Esophagus muscularis mucosa (tissue), 4 donors: ENCODE results near the gene FOXC2. TPM values are rescaled to one million over a fixed set of nuclear protein-coding genes. Genes with fewer than 3 reads are reported as not detected.

Source experiments
- DNase-seq: peaks from one replicate; pipeline ENCODE4 v3.0.0-alpha.2; 2017; ENCODE audit errors: extremely low spot score
- H3K27ac ChIP-seq, 4 donors: fragments of 200-600 bp; sonication (generic); replicated peaks in 1 of 4; 1 replicate in 3 of 4; 2 replicates in 1 of 4; pipeline ENCODE4 v1.5.1; 2016 to 2019; ENCODE audit warnings: mild to moderate bottlenecking in 1 of 4
- H3K27me3 ChIP-seq, 4 donors: fragments of 200-600 bp; sonication (generic); one replicate each; pipeline versions ENCODE4 v1.5.1 to v1.6.0; 2016 to 2019
- H3K36me3 ChIP-seq, 4 donors: fragments of 200-600 bp; sonication (generic); one replicate each; pipeline ENCODE4 v1.5.1; 2016 to 2019
- H3K4me1 ChIP-seq, 4 donors: fragments of 200-600 bp; sonication (generic); one replicate each; pipeline ENCODE4 v1.5.1; 2016 to 2019
- H3K4me3 ChIP-seq, 4 donors: fragments of 200-600 bp; sonication (generic); 1 replicate in 2 of 4; 2 replicates in 2 of 4; pipeline ENCODE4 v1.5.1; 2016 to 2019; ENCODE audit warnings: mild to moderate bottlenecking in 4 of 4, moderate library complexity in 1 of 4
- H3K9me3 ChIP-seq, 4 donors: fragments of 200-600 bp; sonication (generic); 1 replicate in 3 of 4; 2 replicates in 1 of 4; pipeline ENCODE4 v1.5.1; 2016 to 2019
- CTCF ChIP-seq, 3 experiments: fragments of 200-600 bp in 2 of 3; fragments of 450-650 bp in 1 of 3; sonication (generic) in 2 of 3; IDR thresholded peaks; one replicate each; pipeline ENCODE4 v1.5.1; 2017 to 2019; ENCODE audit warnings: antibody characterized with exemption in 3 of 3, mild to moderate bottlenecking in 2 of 3, moderate library complexity in 1 of 3
- EP300 ChIP-seq: sonication (generic); formaldehyde crosslinking; IDR thresholded peaks from one replicate; pipeline ENCODE4 v1.6.1; 2017; ENCODE audit warnings: antibody characterized with exemption
- POLR2A ChIP-seq: fragments of 450-650 bp; IDR thresholded peaks from one replicate; pipeline ENCODE4 v1.6.1; 2017; ENCODE audit warnings: antibody characterized with exemption, moderate library complexity, mild to moderate bottlenecking, low read depth
- POLR2AphosphoS5 ChIP-seq, 2 donors: sonication (generic); formaldehyde crosslinking; IDR thresholded peaks; one replicate each; pipeline ENCODE4 v1.6.1; 2017; ENCODE audit warnings: antibody characterized with exemption in 2 of 2
- WGBS: methylation state at CpG from one replicate; pipeline ENCODE4 v1.1.5; 2018; 5-methylcytosine and 5-hydroxymethylcytosine counted together
- intact Hi-C: fragments of 100-400 bp; cut with DNase I; formaldehyde crosslinking; loops from one replicate; pipeline ENCODE4 v1.15.1; 2023
- total RNA-seq, 4 donors: library from RNA; depleted of rRNA; stranded (reverse); fragments of >200 nt; gene quantifications; one replicate each; pipeline versions ENCODE4 v1.1.0 to v1.2.1, GENCODE V29; 2016

FOXC2 gene
- total RNA-seq, 4 donors from 2014 or later: 0.71 to 1.7 (median 1.1) TPM

- H3K4me3 ChIP-seq: no peak overlapping the region
- TF ChIP-seq POLR2A: no peak
- TF ChIP-seq CTCF (IDR thresholded peaks at IDR 0.05): no peak
- no peak for TF ChIP-seq EP300
- no peak for TF ChIP-seq POLR2AphosphoS5 (IDR thresholded peaks at IDR 0.05)
- H3K36me3 ChIP-seq: peaks cover 8 to 38% (median 23%) of the 10 kb centered on the region in 4 donors
- 92% methylated on average over 15 of the region's 22 CpGs for WGBS
- peaks cover 0 to 6% (median 0%) of the 10 kb centered on the region in 4 donors for H3K27me3 ChIP-seq
- no peak for DNase-seq
- H3K27ac ChIP-seq: no peak overlapping the region
- intact Hi-C loops: no loop called here
- H3K4me1 ChIP-seq: peaks cover 8 to 31% (median 26%) of the 10 kb centered on the region in 4 donors
- H3K9me3 ChIP-seq: no peaks in the 10 kb centered on the region
Observed at GRCh38 chr16:86553356-86553755, 13.3 kb upstream of the FOXC2 start.

GRCh38 chr16:86554599-86554916, 12.1 kb upstream of the FOXC2 start:
- DNase-seq: no peak
- intact Hi-C loops: no loop called here
- Histone ChIP-seq H3K36me3 (peaks cover 4 to 26% (median 20%) of the 10 kb centered on the region in 4 donors), H3K9me3 (no peaks in the 10 kb centered on the region), H3K27ac (peak overlapping the region; percentile 86 to 91 (median 90)), H3K4me3 (peak overlapping the region; percentile 82 to 93 (median 86)), H3K4me1 (peaks cover 8 to 31% (median 26%) of the 10 kb centered on the region in 4 donors), H3K27me3 (peaks cover 0 to 17% (median 0%) of the 10 kb centered on the region in 4 donors)
- TF ChIP-seq EP300: no peak
- no peak for TF ChIP-seq POLR2AphosphoS5 (IDR thresholded peaks at IDR 0.05)
- TF ChIP-seq CTCF (IDR thresholded peaks at IDR 0.05): no peak
- TF ChIP-seq POLR2A: no peak
- WGBS: 4% methylated on average over 10 of the region's 10 CpGs

DNA sequence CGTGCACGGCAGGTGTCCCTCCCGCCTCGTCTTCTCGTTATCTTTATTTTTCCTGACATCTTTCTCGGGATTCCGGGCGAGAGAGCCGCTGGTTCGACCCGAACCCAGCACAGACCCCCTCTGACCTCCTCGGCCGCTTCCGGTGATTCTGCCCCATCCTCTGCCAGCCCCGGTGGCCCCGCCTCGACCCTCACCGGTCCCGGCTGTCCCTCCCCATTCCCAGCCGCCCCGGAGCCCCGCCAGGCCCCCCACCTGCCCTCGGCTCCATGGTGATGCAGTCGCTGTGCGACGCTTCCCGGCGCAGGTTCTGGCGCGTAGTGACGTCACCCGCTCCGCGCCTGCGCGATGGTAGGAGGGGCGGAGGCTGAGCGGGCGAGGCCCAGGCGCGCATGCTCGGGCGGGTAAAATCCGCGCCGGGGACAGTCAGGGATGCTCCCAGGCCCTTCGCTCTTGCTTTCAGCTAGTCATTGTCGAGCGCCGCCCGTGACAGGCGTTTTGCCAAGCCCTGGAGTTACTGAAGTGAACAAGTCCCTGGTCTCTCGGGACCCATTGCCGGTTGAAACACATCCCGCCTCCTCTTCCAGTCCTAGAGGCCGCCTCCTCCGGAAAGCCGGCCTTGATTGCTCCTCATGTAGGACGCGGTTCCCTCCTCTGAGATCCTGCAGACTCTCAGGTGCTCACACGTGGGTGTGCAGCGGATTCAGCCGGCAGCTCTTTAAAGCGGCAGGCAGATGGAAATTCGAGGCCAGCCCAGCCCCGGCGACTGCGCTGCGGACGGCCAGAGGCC, 11.5 kb upstream of the FOXC2 start, which contains the start of gene MTHFSD:
TSS of gene MTHFSD (minus strand) at position 319 of the 787 bp plus-strand sequence. CDS start at position 268, 51 bp downstream.
- Histone ChIP-seq H3K27ac (peak within 1 kb of the TSS; percentile 86 to 91 (median 90)), H3K4me3 (peak within 1 kb of the TSS; percentile 82 to 93 (median 86)), H3K36me3 (peaks cover 0 to 21% (median 15%) of the 10 kb centered on the region in 4 donors), H3K4me1 (peaks cover 8 to 31% (median 26%) of the 10 kb centered on the region in 4 donors), H3K9me3 (no peaks in the 10 kb centered on the region), H3K27me3 (peaks cover 0 to 23% (median 0%) of the 10 kb centered on the region in 4 donors)
- peak in 1 of 3 experiments; percentile 28 for TF ChIP-seq CTCF (IDR thresholded peaks at IDR 0.05)
- no peak for TF ChIP-seq EP300
- TF ChIP-seq POLR2AphosphoS5 (IDR thresholded peaks at IDR 0.05): peak; percentile 95 to 98
- peak; percentile 60 for TF ChIP-seq POLR2A
- DNase-seq: peak; percentile 98
- WGBS: 7% methylated on average over 33 of the region's 70 CpGs
- intact Hi-C loops: no loop called here

DNA sequence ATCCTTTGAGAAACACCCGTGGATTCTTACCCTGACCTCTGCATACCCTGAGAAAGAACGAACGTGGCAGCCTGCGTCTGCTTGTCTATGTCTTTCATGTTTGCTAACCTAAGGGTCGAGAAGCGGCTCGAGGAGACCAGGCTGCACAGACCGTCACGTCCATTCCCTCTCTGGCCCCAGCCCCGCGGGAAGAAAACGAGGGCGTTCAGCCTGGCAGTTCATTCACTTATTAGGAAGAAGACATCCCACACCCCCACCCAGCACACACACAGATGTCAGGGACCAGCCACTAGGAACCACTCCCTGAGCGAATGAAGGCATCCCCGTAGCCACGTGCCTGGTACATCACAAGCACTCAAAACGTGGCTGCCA, 10.9 kb upstream of the FOXC2 start:
- intact Hi-C loops: no loop called here
- Histone ChIP-seq H3K36me3 (peaks cover 0 to 15% (median 11%) of the 10 kb centered on the region in 4 donors), H3K4me1 (peaks cover 8 to 31% (median 26%) of the 10 kb centered on the region in 4 donors), H3K27ac (peak overlapping the region; percentile 86 to 91 (median 90)), H3K9me3 (no peaks in the 10 kb centered on the region), H3K27me3 (peaks cover 0 to 29% (median 0%) of the 10 kb centered on the region in 4 donors), H3K4me3 (peak overlapping the region; percentile 82 to 93 (median 86))
- WGBS: 32% methylated on average over 16 of the region's 17 CpGs
- DNase-seq: no peak
- no peak for TF ChIP-seq CTCF (IDR thresholded peaks at IDR 0.05)
- TF ChIP-seq EP300: no peak
- TF ChIP-seq POLR2A: no peak
- no peak for TF ChIP-seq POLR2AphosphoS5 (IDR thresholded peaks at IDR 0.05)
